Measurements from ENCODE around the gene ROR1. TPM values are rescaled to one million over a fixed set of nuclear protein-coding genes. Genes with fewer than 3 reads are reported as not detected.

Gene ROR1
- total RNA-seq, 1 experiment from 2014 or later = 37.2 TPM

GRCh38 chr1:64041371-64042131, 267.7 kb downstream of the ROR1 start:
- POLR2A ChIA-PET = interaction anchor here (0.6 kb wide), 1 partner anchor 107 kb away, joined by 6 read pairs; no protein-coding TSS in a partner anchor
- DNase-seq = no peak
- intact Hi-C loops (cut with micrococcal nuclease; ENCODE audit: unreplicated experiment) = no loop called here

GRCh38 chr1:64042331-64043100, 268.7 kb downstream of the ROR1 start:
- Mint-ChIP-seq H3K9me3 (ENCODE audit: unreplicated experiment) (no peaks in the 10 kb centered on the region), H3K27ac (ENCODE audit: unreplicated experiment) (no peak overlapping the region), H3K4me3 (ENCODE audit: unreplicated experiment) (no peak overlapping the region), H3K27me3 (ENCODE audit: insufficient read depth, unreplicated experiment) (no peaks in the 10 kb centered on the region), H3K36me3 (ENCODE audit: insufficient read depth, unreplicated experiment) (no peaks in the 10 kb centered on the region), H3K4me1 (ENCODE audit: low read depth, unreplicated experiment) (no peaks in the 10 kb centered on the region)
- DNase-seq = no peak
- no peaks in the 10 kb centered on the region for H3K27me3 ChIP-seq (replicated peaks; ENCODE audit: control insufficient read depth, insufficient read depth, low read length)
- no peaks in the 10 kb centered on the region for H3K36me3 ChIP-seq (ENCODE audit: control insufficient read depth, insufficient read depth, low read length)
- no peaks in the 10 kb centered on the region for H3K9me3 ChIP-seq
- H3K4me1 ChIP-seq = no peaks in the 10 kb centered on the region
- POLR2A ChIA-PET = no interaction called here
- intact Hi-C loops (cut with micrococcal nuclease; ENCODE audit: unreplicated experiment) = no loop called here
- TF ChIP-seq CTCF (IDR thresholded peaks at IDR 0.05; ENCODE audit: insufficient read depth in 1 of 2, low read depth in 1 of 2, low read length in 1 of 2, severe bottlenecking in 1 of 2, unreplicated experiment in 1 of 2) = no peak
- CTCF ChIA-PET = no interaction called here
- no peak overlapping the region for H3K4me3 ChIP-seq (ENCODE audit: low read depth, low read length)
- BruUV-seq (replicated peaks) = no TSS peak

More at GRCh38 chr1:64041371-64042131, 267.7 kb downstream of the ROR1 start:
- no peaks in the 10 kb centered on the region for H3K27me3 Mint-ChIP-seq (ENCODE audit: insufficient read depth, unreplicated experiment)
- H3K4me3 Mint-ChIP-seq (ENCODE audit: unreplicated experiment) = no peak overlapping the region
- Histone ChIP-seq H3K4me1 (no peaks in the 10 kb centered on the region), H3K9me3 (no peaks in the 10 kb centered on the region), H3K4me3 (ENCODE audit: low read depth, low read length) (no peak overlapping the region), H3K27me3 (replicated peaks; ENCODE audit: control insufficient read depth, insufficient read depth, low read length) (no peaks in the 10 kb centered on the region), H3K36me3 (ENCODE audit: control insufficient read depth, insufficient read depth, low read length) (no peaks in the 10 kb centered on the region)
- H3K36me3 Mint-ChIP-seq (ENCODE audit: insufficient read depth, unreplicated experiment) = no peaks in the 10 kb centered on the region
- CTCF ChIA-PET = no interaction called here
- no peak overlapping the region for H3K27ac Mint-ChIP-seq (ENCODE audit: unreplicated experiment)
- TF ChIP-seq CTCF (IDR thresholded peaks at IDR 0.05; ENCODE audit: insufficient read depth in 1 of 2, low read depth in 1 of 2, low read length in 1 of 2, severe bottlenecking in 1 of 2, unreplicated experiment in 1 of 2) = no peak
- no TSS peak for BruUV-seq (replicated peaks)
- no peaks in the 10 kb centered on the region for H3K4me1 Mint-ChIP-seq (ENCODE audit: low read depth, unreplicated experiment)
- H3K9me3 Mint-ChIP-seq (ENCODE audit: unreplicated experiment) = no peaks in the 10 kb centered on the region

DNA sequence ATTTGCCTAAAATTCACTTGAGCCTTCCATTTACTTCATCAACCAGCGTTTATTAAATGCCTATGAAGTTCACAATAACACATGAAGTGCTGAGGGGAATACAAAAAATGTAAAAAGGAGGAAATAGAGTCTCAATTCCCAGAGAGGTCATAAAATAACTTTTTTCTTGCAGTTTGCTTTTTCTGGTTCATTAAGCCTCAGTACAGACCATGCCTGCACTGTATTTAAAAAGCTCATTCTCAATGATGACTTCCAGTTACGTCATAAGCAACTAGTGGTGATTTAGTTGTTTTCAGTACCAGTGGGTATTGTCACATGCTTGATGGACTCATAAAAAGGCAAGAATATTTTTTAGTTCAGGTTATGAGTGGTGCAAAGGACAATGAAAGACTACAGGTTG, 269.5 kb downstream of the ROR1 start:
- Mint-ChIP-seq H3K4me1 (ENCODE audit: low read depth, unreplicated experiment) (no peaks in the 10 kb centered on the region), H3K27me3 (ENCODE audit: insufficient read depth, unreplicated experiment) (no peaks in the 10 kb centered on the region), H3K27ac (ENCODE audit: unreplicated experiment) (no peak overlapping the region), H3K36me3 (ENCODE audit: insufficient read depth, unreplicated experiment) (no peaks in the 10 kb centered on the region), H3K9me3 (ENCODE audit: unreplicated experiment) (no peaks in the 10 kb centered on the region), H3K4me3 (ENCODE audit: unreplicated experiment) (no peak overlapping the region)
- Histone ChIP-seq H3K27me3 (replicated peaks; ENCODE audit: control insufficient read depth, insufficient read depth, low read length) (no peaks in the 10 kb centered on the region), H3K36me3 (ENCODE audit: control insufficient read depth, insufficient read depth, low read length) (no peaks in the 10 kb centered on the region), H3K4me3 (ENCODE audit: low read depth, low read length) (no peak overlapping the region), H3K9me3 (no peaks in the 10 kb centered on the region), H3K4me1 (no peaks in the 10 kb centered on the region)
- no peak for TF ChIP-seq CTCF (IDR thresholded peaks at IDR 0.05; ENCODE audit: insufficient read depth in 1 of 2, low read depth in 1 of 2, low read length in 1 of 2, severe bottlenecking in 1 of 2, unreplicated experiment in 1 of 2)
- CTCF ChIA-PET = no interaction called here
- POLR2A ChIA-PET = no interaction called here
- intact Hi-C loops (cut with micrococcal nuclease; ENCODE audit: unreplicated experiment) = no loop called here
- no peak for DNase-seq
- no TSS peak for BruUV-seq (replicated peaks)

All from Caco-2 (cell line).